ENCODE measurements around the gene UGT1A5. TPM values are rescaled to one million over a fixed set of nuclear protein-coding genes. Genes with fewer than 3 reads are reported as not detected.

Gene UGT1A5
- total RNA-seq, 2 experiments from 2014 or later, result not detected

GRCh38 chr2:233768076-233768475 lies 55.4 kb downstream of the UGT1A5 start:
- Histone ChIP-seq H3K4me1 (ENCODE audit: insufficient read depth, low read length, poor library complexity, severe bottlenecking) (no peaks in the 10 kb centered on the region), H2AFZ (ENCODE audit: low read length) (no peak overlapping the region), H3K79me2 (ENCODE audit: insufficient read depth, low read depth, low read length) (no peaks in the 10 kb centered on the region), H4K20me1 (ENCODE audit: insufficient read depth, low read length) (no peaks in the 10 kb centered on the region), H3K36me3 (ENCODE audit: insufficient read depth, low read length) (no peaks in the 10 kb centered on the region), H3K9me3 (ENCODE audit: low read length) (no peaks in the 10 kb centered on the region), H3K4me2 (ENCODE audit: low read length) (no peak overlapping the region), H3K9me2 (ENCODE audit: insufficient read depth, low read length) (no peaks in the 10 kb centered on the region), H3K4me3 (ENCODE audit: low read depth, low read length, poor library complexity, severe bottlenecking) (no peak overlapping the region), H3K27ac (ENCODE audit: low read depth, low read length, poor library complexity, severe bottlenecking) (no peak overlapping the region)
- ChIA-PET POLR2A (no interaction called here), CTCF (ENCODE audit: unreplicated experiment) (no interaction called here)
- no TSS peak for BruUV-seq (replicated peaks)
- TF ChIP-seq EZH2phosphoT487 (IDR thresholded peaks at IDR 0.05; ENCODE audit: borderline replicate concordance, low read depth, low read length), result no peak
- TF ChIP-seq, protein P1, sequence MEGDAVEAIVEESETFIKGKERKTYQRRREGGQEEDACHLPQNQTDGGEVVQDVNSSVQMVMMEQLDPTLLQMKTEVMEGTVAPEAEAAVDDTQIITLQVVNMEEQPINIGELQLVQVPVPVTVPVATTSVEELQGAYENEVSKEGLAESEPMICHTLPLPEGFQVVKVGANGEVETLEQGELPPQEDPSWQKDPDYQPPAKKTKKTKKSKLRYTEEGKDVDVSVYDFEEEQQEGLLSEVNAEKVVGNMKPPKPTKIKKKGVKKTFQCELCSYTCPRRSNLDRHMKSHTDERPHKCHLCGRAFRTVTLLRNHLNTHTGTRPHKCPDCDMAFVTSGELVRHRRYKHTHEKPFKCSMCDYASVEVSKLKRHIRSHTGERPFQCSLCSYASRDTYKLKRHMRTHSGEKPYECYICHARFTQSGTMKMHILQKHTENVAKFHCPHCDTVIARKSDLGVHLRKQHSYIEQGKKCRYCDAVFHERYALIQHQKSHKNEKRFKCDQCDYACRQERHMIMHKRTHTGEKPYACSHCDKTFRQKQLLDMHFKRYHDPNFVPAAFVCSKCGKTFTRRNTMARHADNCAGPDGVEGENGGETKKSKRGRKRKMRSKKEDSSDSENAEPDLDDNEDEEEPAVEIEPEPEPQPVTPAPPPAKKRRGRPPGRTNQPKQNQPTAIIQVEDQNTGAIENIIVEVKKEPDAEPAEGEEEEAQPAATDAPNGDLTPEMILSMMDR (conservative IDR thresholded peaks at IDR 0.05; ENCODE audit: low read length), result no peak
- intact Hi-C loops (cut with micrococcal nuclease; ENCODE audit: unreplicated experiment), result no loop called here
- DNase-seq (ENCODE audit: low spot score), result no peak

DNA sequence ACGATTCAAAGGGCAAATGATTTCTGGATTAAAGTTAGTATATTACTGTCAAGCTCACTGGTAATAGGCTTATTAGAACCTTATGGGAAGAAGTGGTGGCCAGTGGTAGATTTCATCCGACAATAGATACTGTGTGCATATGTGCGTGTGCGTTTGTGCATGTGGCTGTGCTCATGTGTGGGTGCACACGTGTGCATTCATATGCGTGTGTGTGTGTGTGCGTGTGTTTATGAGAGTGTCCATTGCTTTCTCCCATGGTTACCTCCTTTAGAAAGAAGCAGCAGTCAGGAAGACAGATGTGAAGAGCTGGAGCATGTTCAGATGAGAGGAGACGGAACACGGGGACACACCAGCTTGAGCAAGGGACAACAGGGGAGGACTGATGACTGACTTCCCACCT lies 56.6 kb downstream of the UGT1A5 start:
- BruUV-seq (replicated peaks), result no TSS peak
- intact Hi-C loops (cut with micrococcal nuclease; ENCODE audit: unreplicated experiment), result no loop called here
- POLR2A ChIA-PET, result interaction anchor here (0.6 kb wide), 1 partner anchor 1186 kb away, joined by 3 read pairs; no protein-coding TSS in a partner anchor

DNA sequence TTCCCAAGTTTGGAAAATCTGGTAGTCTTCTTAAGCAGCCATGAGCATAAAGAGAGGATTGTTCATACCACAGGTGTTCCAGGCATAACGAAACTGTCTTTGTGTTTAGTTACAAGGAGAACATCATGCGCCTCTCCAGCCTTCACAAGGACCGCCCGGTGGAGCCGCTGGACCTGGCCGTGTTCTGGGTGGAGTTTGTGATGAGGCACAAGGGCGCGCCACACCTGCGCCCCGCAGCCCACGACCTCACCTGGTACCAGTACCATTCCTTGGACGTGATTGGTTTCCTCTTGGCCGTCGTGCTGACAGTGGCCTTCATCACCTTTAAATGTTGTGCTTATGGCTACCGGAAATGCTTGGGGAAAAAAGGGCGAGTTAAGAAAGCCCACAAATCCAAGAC lies 59.4 kb downstream of the UGT1A5 start:
- Histone ChIP-seq H3K9me3 (ENCODE audit: low read length) (no peaks in the 10 kb centered on the region), H3K4me3 (ENCODE audit: low read depth, low read length, poor library complexity, severe bottlenecking) (no peak overlapping the region), H4K20me1 (ENCODE audit: insufficient read depth, low read length) (no peaks in the 10 kb centered on the region), H2AFZ (ENCODE audit: low read length) (no peak overlapping the region), H3K4me1 (ENCODE audit: insufficient read depth, low read length, poor library complexity, severe bottlenecking) (no peaks in the 10 kb centered on the region), H3K4me2 (ENCODE audit: low read length) (no peak overlapping the region), H3K79me2 (ENCODE audit: insufficient read depth, low read depth, low read length) (no peaks in the 10 kb centered on the region), H3K27ac (ENCODE audit: low read depth, low read length, poor library complexity, severe bottlenecking) (no peak overlapping the region), H3K36me3 (ENCODE audit: insufficient read depth, low read length) (no peaks in the 10 kb centered on the region), H3K9me2 (ENCODE audit: insufficient read depth, low read length) (no peaks in the 10 kb centered on the region)
- intact Hi-C loops (cut with micrococcal nuclease; ENCODE audit: unreplicated experiment), result no loop called here
- no peak for DNase-seq (ENCODE audit: low spot score)
- no peak for TF ChIP-seq EZH2phosphoT487 (IDR thresholded peaks at IDR 0.05; ENCODE audit: borderline replicate concordance, low read depth, low read length)
- TF ChIP-seq, protein P1 (conservative IDR thresholded peaks at IDR 0.05; ENCODE audit: low read length), result no peak
- BruUV-seq (replicated peaks), result no TSS peak
- ChIA-PET POLR2A (no interaction called here), CTCF (ENCODE audit: unreplicated experiment) (no interaction called here)

More for the DNA sequence above, 56.6 kb downstream of the UGT1A5 start:
- Histone ChIP-seq H3K79me2 (ENCODE audit: insufficient read depth, low read depth, low read length) (no peaks in the 10 kb centered on the region), H3K9me3 (ENCODE audit: low read length) (no peaks in the 10 kb centered on the region), H3K4me3 (ENCODE audit: low read depth, low read length, poor library complexity, severe bottlenecking) (no peak overlapping the region), H2AFZ (ENCODE audit: low read length) (no peak overlapping the region), H4K20me1 (ENCODE audit: insufficient read depth, low read length) (no peaks in the 10 kb centered on the region), H3K9me2 (ENCODE audit: insufficient read depth, low read length) (no peaks in the 10 kb centered on the region), H3K4me2 (ENCODE audit: low read length) (no peak overlapping the region), H3K4me1 (ENCODE audit: insufficient read depth, low read length, poor library complexity, severe bottlenecking) (no peaks in the 10 kb centered on the region), H3K27ac (ENCODE audit: low read depth, low read length, poor library complexity, severe bottlenecking) (no peak overlapping the region), H3K36me3 (ENCODE audit: insufficient read depth, low read length) (no peaks in the 10 kb centered on the region)
- CTCF ChIA-PET (ENCODE audit: unreplicated experiment), result no interaction called here
- DNase-seq (ENCODE audit: low spot score), result no peak
- no peak for TF ChIP-seq EZH2phosphoT487 (IDR thresholded peaks at IDR 0.05; ENCODE audit: borderline replicate concordance, low read depth, low read length)

Measured in OCI-LY7 (cell line).